Activated CD4-positive, alpha-beta T cell treated with anti-CD3 and anti-CD28 coated beads, Interleukin-2, Interleukin-6, amounts not matched to agents 100 ng/mL and 50 ng/mL, durations not matched to agents 16 hours and 8 hours (primary cell): ENCODE measurements around the gene PERM1.

Experiments used
- DNase-seq: peaks from one replicate; pipeline ENCODE4 v3.0.0-alpha.2; 2020

PERM1 gene

DNA sequence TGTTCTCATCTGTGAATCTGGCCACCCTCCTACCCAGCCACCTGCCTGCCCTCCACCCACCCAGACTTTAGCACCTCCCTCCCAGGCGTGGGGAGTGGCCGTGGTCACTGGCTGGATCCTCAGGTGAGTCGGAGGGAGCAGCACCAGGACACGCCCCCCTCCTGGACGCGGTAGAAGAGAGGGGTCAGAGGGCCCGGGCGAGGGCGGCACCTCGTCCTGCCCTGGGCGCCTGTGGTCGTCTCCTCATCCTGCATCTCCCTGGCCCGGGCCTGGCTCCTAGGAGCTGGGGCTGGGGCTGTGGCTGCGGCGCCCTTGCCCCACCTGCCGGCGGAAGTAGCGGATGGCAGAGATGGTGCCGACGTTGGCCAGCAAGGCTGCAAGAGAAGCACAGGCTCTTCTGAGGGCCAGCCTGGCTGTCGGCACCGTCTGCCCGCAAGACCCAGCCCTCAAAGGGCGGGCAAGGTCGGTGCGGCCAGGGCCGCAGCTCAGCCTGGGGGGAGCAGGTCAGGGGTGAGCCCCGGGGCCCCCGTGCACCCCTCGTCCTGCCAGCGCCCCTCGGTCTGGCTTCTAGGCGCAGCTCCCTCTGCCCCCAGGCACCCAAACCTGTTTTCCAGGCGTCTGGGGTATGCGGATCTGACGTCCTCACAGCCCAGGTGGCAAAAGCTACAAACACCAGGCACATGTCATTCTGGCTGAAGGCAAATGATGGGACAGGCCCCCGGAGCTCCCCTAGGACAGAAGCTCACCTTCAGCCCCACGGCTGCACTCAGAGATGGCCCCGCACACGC, 5.8 kb downstream of the PERM1 start:
- DNase-seq = peak; percentile 56

DNA sequence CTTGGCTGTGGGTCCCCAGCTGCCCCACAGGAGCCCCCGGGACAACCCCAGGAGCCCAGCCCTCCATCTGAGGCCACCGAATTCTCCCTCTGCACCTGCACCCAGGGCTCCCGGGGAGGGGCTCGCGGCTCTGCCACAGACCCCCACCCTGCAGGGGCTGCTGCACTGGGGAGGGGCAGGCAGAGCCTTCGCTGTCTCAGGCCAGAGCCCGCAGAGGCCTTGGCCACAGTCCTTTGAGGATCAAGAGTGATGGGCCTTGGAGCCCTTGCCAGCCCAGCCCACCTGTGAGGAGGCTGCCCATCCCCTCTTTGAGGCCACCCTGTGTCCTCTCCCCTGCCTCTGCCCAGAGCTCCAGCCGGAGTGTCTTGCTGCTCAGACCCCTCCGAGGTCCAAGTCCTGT, 6.5 kb downstream of the PERM1 start:
- DNase-seq = no peak

DNA sequence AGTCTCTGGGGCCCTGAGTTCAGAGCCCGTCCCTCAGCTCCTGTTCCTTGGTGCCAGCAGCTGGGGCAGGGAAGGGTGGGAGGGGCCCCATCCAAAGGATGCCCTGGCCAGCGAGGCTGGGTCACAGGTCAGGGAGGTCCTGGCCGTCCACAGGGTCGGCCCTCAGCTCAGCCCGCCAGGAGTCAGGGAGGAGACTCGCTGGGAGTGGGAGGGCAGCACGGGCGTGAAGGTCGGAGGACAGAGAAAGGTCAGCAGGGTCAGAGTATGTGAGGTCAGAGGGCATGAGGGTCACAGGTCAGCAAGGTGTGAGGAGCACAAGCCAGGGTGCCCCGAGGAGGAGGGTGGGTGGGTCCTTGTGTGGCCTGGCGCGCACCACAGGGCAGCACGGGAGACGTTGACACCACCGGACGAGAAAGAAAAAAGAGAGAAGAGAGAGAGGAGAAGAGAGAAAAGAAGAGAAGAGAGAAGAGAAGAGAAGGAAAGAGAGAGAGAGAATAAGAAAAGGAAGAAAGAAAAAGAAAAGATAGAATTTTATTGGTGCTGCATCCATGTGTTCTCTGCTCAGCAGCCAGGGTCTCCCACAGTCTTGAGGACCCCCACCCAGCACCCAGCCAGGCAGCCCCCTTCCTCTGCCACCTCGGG, 7.1 kb downstream of the PERM1 start:
- no peak for DNase-seq

DNA sequence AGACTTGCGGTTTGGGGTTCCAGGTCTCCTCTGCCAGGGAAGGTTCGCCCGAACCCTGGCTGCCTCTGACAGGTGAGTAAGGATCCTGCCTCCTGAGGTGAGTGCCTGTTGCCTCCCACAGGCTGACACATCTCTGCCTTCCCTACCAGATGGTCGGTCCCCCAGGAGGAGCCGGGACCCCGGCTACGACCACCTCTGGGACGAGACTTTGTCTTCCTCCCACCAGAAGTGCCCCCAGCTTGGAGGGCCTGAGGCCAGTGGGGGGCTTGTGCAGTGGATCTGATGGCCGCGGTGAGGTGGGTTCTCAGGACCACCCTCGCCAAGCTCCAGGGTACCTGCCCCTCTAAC, 7.6 kb downstream of the PERM1 start:
- no peak for DNase-seq

DNA sequence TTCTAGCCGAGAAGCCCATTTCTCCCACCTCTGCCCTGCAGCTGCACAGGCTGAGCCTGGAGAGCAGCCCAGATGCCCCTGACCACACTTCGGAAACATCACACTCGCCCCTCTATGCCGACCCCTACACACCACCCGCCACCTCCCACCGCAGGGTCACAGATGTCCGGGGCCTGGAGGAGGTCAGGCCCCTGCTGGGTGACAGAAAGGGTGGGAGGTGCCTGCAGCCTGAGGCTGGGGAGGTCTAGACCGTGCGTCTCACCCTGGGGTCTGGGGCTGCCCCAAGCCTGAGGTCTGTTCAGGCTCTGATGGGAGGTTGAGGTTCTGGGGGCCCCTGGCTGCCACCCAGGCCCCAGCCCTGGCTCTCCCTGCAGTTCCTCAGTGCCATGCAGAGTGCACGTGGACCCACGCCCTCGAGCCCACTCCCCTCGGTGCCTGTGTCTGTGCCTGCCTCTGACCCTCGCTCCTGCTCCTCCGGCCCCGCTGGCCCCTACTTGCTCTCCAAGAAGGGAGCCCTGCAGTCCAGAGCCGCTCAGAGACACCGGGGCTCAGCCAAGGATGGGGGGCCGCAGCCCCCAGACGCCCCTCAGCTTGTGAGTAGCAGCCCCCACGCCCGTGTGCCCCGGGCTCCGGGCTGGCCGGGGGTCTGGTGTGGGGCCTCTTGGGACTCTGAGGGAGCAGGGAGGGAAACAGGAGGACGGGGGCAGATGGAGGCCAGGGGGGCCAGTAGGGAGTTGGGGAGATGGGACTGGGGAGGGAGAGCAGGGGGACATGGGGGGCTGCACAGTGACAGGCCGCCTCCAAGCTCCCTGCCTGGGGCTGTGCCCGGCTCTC, 8.2 kb downstream of the PERM1 start:
- DNase-seq = no peak

DNA sequence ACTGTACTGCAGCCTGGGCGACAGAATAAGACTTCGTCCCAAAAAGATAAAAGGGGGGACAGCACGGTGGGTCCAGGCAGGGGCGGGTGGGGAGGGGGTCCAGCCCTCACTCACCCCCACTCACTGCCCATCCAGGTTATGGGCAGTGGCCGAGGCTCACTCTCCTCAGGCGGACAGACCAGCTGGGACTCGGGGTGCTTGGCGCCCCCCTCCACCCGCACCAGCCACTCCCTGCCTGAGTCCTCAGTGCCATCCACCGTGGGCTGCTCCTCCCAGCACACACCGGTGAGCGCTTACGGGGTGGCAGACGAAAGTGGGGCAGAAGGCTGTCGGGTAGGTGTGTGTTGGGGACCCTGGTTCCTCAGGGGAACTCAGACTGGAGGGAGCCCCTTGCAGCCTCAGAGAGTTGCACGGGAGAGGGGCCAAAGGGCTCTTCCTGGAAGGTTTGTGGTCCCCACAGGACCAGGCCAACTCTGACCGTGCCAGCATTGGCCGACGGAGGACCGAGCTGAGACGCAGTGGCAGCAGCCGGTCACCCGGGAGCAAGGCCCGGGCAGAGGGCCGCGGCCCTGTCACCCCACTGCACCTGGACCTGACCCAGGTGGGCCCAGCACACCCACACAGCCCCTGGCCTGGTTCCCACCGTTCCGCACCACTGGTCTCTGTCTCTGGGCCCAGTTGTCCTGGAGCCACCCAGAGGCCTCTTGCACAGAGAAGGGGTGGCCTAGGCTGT, 9.0 kb downstream of the PERM1 start:
- DNase-seq = no peak

DNA sequence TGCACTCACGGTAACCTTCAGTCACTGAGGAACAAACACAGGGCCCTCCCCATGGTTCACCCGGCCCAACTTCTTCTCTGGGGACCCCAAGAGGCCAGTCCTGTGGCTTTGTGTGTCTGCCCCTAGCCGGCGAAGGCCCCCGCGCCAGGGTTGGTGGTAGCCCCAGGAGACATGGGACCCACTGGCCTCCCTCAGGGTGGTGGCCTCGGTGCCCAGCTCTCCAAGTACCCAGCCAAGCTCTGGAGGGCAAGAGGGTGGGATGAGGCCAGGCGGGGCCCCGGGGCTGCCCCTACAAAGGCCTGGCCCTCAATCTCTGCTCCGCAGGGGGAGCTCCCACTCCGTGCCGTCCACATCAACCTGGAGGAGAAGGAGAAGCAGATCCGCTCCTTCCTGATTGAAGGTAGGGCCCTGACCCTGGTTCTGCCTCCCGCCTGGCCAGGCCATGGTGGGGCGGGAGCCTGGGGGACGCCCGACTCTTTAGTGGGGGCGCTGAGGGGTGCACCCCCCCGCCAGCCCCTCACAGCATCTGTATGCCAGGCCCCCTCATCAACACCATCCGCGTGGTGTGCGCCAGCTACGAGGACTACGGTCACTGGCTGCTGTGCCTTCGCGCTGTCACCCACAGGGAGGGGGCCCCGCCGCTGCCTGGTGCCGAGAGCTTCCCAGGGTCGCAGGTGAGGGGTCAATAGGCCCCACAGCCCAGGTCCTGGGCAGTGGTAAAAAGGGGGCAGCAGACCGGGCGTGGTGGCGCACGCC, 10.0 kb downstream of the PERM1 start:
- no peak for DNase-seq

DNA sequence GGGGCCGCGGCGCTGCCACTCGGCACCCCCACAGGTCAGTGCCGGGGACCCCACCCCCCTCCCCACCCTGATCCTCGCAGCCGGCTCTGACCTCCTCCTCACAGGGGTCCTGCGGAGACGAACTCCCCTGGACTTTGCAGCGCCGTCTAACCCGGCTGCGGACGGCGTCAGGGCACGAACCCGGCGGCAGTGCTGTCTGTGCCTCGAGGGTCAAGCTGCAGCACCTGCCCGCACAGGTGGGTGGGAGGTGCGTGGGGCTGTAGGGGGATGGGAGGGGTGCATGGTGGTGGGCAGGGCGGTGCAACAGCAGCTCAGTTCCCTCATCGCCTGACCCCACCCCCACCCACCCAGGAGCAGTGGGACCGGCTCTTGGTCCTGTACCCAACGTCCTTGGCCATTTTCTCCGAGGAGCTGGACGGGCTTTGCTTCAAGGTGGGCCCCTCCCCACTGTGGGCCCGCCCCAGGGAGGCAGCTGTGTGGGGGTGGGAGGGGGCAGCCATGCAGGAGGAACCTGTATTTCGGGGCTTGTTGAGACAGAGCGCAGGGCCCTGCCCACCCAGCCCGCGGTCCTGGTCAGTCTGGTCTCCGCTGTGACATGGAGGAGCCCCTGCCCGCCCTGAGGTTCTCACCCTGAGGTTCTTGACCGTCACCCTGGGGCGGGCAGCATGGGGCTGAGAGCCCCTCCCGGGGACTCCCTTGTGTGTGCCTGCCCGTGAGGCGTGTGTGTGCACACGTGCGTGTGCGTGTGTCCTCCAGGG, 10.7 kb downstream of the PERM1 start:
- no peak for DNase-seq

DNA sequence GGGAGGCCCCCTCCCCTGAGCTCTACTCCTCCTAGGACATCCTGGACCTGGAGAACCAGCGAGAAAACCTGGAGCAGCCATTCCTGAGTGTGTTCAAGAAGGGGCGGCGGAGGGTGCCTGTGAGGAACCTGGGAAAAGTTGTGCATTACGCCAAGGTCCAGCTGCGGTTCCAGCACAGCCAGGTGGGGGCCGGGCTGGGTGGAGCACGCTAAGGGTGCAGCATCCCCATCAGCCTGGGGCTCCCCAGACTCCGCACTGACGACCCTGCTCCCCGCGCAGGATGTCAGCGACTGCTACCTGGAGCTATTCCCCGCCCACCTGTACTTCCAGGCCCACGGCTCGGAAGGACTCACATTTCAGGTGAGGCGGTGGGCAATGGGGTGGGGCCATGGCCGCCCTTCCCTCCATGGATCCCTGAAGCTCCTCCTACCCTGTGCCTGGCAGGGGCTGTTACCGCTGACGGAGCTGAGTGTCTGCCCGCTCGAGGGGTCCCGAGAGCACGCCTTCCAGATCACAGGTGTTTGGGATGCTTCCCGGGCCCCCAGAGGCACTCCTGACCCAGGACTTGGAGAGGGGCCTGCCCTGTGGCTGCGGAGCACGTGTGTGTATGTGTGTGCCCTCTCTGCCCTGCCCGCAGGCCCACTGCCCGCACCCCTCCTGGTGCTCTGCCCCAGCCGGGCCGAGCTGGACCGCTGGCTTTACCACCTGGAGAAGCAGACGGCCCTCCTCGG, 11.5 kb downstream of the PERM1 start:
- no peak for DNase-seq

DNA sequence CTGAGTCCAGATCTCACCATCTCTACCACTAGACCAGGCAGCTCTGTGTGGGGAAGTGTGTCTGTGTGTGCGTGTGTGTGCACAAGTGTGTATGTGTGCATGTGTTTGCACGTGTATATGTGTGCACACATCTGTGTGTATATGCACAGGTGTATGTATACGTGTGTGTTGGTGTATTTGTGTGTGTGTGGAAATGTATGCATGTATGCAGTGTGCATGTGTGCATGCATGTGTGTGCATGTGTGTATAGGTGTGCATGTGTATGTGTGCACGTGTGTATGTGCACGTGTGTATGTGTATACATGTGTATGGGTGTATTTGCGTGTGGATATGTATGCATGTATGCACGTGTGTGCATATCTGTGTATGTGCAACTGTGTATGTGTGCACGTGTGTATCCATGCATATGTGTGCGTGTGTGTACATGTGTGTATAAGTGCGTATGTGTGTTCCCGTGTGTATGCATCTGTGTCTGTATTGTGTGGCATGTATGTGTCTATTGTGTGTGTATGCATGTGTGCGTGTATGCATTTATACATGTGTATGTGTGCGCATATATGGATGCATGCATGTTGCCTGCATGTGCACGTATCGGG, 12.5 kb downstream of the PERM1 start:
- no peak for DNase-seq

DNA sequence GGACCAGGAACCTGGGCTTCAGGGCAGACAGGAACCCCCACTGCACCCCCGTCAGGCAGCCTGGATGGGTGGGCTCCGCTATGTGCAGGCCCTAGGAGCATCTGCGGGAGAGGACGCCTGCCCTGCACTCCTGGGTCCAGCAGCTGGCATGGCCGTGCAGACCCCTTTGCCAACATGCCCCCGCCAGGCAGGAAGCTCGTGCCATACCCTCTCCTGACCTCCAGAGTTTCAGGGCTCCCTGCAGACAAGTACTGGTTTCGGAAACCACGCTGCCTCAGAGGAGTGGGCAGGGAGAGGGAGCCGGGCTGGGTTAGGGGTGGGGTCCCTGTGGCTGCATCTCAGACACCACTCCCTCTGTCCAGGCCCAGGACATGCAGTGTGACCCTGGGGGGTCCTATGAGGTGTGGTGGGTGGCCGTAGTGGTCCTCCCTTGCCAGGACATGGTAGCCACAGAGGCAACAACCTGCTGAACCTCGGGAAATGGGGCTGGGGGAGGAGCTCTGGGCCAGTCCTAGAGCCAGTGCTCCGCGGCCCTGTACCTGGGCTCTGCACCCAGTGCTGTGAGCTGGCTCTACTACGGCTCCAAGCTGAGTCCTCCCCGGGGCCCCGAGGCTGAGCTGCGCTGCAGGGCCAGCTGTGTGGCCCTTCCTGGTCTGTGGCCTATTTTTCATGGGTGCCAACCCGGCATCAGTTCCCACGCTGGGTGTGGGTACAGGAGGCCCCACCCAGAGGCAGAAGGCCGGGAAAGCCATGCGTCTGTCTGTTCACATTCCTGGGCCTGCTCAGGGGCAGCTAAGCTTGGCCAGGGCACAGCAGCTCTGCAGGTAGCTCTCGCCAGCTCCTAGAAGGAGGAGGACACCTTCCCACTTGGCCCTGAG, 14.2 kb downstream of the PERM1 start:
- DNase-seq = no peak

DNA sequence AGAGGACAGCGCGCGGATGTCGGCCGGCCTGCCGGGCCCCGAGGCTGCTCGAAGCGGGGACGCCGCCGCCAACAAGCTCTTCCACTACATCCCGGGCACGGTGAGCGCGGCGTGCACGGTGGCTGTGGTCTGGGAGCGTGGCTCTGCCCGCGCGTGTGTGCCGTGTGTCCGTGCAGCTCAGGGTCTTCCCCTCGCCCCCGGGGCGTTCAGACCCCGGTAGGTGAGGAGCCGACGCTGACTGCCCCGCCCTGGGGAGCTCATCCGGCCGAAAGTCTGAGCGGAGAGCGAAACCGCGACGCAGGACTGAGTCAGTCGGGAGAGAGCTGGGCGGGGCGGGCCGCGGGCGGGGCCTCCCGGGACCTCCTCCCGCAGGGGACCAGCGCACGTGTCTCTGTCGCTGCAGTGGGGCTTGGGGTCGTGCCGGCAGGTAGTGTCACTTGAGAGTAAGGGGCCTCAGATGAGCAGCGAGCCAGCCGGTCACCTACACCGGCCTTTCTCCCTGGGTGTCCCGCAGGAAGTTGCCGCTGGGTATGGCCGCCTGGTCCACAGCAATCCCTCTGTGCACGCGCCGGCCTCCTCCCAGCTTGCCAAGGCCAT, 15.1 kb downstream of the PERM1 start:
- peak; percentile 88 for DNase-seq

DNA sequence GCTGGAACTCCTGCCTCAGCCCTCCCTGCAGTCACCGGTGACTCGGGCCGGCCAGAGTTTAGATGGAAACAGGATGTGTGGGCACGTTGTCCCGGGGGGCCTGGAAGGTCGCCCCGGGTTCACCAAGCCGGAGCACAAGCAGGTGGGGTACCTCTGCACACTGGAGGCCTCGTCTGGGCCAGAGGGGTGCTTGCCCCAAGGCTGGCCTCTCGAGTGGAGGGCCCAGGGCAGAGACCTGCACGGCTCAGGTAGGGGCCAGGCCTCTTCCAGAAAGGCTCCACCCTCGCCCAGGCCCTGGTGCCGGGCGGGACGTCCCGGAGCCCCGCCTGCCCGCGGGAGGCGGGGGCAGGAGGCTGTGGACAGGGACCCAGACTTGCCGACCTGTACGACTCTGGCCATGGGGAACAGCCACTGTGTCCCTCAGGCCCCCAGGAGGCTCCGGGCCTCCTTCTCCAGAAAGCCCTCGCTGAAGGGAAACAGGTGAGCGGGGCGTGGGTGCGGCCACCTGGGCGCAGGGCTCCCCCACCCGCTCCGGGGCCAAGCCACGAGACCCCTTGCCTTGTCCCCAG, 15.7 kb downstream of the PERM1 start, which contains the start of gene PLEKHN1:
TSS of gene PLEKHN1 (plus strand) at position 348 of the 569 bp plus-strand sequence. CDS start at position 398, 50 bp downstream.
- DNase-seq = peak; percentile 45

DNA sequence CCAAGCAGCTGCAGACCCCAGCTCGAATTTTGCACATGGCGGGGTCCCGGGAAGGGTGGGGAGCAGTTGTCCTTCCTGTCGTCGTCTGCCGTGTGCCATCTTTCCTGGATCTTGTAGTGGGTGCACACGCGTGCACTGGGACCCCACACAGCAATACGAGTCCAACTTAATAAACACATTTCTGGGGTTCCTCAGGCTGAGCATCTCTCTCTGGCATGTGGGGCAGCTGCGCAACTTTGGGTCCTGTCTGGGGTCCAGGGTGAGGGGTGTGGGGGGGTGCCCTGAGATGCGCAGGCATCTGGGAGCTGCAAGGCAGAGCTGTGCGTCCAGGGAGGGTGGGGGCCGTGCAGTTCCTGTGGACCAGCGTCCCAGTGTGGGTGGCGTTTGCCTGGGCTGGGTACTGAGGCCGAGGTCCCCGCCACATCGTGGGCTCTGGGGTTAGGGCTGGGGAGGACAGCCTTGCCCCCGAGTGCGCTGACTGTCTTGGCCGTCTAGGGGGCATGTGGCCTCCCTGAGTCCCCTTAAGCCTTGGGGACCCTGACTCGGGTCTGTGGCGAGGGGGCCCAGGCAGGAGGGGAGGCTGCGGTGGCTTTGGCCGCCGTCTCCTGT, 16.3 kb downstream of the PERM1 start:
- no peak for DNase-seq

DNA sequence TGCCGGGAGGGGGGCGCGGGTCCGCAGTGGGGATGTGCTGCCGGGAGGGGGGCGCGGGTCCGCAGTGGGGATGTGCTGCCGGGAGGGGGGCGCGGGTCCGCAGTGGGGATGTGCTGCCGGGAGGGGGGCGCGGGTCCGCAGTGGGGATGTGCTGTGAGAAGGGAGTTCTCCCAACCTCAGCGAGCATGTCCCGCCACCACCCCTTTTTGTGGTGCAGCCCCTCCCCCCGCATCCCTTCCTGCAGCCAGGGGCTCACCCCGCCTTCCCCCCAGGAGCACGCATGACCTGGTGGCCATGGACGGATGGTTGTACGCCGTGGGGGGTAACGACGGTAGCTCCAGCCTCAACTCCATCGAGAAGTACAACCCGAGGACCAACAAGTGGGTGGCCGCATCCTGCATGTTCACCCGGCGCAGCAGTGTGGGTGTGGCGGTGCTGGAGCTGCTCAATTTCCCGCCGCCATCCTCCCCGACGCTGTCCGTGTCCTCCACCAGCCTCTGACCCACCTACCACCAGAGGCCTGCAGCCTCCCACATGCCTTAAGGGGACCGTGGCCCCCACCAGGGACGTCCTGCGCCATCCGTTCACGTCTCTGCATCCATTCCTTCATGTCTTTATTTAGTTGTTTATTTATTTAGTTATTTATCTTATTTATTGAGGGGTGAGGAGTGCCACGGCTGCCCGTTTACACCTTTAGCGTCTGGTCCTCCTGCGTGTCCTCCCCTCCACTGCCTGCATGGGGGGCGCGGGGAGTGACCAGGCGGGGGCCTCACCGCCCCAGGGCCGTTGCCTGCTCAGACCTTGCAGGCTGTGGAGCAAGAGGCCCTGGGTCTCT, 17.0 kb downstream of the PERM1 start:
- no peak for DNase-seq

DNA sequence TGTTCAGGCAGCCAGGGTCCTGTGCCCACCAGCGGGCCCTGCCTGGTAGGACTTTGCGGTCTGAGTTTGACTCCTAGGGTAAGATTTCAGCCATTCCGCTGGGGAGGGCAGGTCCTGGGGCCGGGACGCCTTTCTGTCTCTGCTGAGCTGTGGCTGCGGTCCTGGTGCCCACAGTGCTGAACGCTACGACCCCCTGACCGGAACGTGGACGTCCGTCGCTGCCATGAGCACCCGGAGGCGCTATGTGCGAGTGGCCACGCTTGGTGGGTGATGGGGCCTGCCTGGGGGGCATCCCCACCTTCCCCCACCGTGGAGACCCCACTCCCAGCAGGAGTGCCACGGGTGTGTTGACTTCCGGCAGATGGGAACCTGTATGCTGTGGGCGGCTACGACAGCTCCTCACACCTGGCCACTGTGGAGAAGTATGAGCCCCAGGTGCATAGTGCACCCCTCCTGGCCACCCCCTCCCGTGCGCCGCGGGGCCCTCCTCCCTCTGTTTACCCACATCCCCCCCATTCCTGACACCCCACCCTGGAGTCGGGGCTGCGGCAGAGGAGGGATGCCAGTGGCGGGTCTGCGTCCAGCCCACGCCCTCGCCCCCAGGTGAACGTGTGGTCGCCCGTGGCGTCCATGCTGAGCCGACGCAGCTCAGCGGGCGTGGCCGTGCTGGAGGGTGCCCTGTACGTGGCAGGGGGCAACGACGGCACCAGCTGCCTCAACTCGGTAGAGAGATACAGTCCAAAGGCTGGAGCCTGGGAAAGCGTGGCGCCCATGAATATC, 18.0 kb downstream of the PERM1 start:
- no peak for DNase-seq
